Dendritic cell treated with granulocyte-macrophage colony-stimulating factor and Interleukin-4, amounts not matched to agents 40 ng/mL and 50 ng/mL, for 4 days (primary cell): Measurements from ENCODE around the gene PRPF40A.

ENCODE experiments used
- H3K27ac Mint-ChIP-seq: one replicate; pipeline ENCODE4 v1.8.0; 2022; ENCODE audit warnings: mild to moderate bottlenecking, mixed read lengths
- H3K27me3 Mint-ChIP-seq: one replicate; pipeline ENCODE4 v1.8.0; 2022; ENCODE audit warnings: mild to moderate bottlenecking, mixed read lengths
- H3K36me3 Mint-ChIP-seq: one replicate; pipeline ENCODE4 v1.8.0; 2022; ENCODE audit warnings: low read depth, mixed read lengths
- H3K4me1 Mint-ChIP-seq: one replicate; pipeline ENCODE4 v1.8.0; 2022; ENCODE audit warnings: low read depth, mixed read lengths
- H3K4me3 Mint-ChIP-seq: one replicate; pipeline ENCODE4 v1.8.0; 2022; ENCODE audit warnings: mild to moderate bottlenecking, moderate library complexity, mixed read lengths
- H3K9me3 Mint-ChIP-seq: one replicate; pipeline ENCODE4 v1.8.0; 2022; ENCODE audit warnings: mixed read lengths
- intact Hi-C: fragments of 100-400 bp; cut with micrococcal nuclease; formaldehyde crosslinking; loops from one replicate; pipeline ENCODE4 v1.15.0; 2022

Gene PRPF40A

GRCh38 chr2:152655880-152656279, 61.4 kb downstream of the PRPF40A start:
- Mint-ChIP-seq H3K4me1 (no peaks in the 10 kb centered on the region), H3K9me3 (no peaks in the 10 kb centered on the region), H3K36me3 (peaks cover 93% of the 10 kb centered on the region), H3K27ac (no peak overlapping the region), H3K27me3 (no peaks in the 10 kb centered on the region), H3K4me3 (no peak overlapping the region)
- intact Hi-C loops, result no loop called here

GRCh38 chr2:152651834-152652233, 65.4 kb downstream of the PRPF40A start:
- intact Hi-C loops, result no loop called here

GRCh38 chr2:152650768-152651371, 66.4 kb downstream of the PRPF40A start:
- Mint-ChIP-seq H3K4me3 (no peak overlapping the region), H3K36me3 (peaks cover 63% of the 10 kb centered on the region), H3K9me3 (no peaks in the 10 kb centered on the region), H3K27ac (no peak overlapping the region), H3K27me3 (no peaks in the 10 kb centered on the region), H3K4me1 (no peaks in the 10 kb centered on the region)
- intact Hi-C loops, result no loop called here

More at GRCh38 chr2:152651834-152652233, 65.4 kb downstream of the PRPF40A start:
- Mint-ChIP-seq H3K4me1 (no peaks in the 10 kb centered on the region), H3K9me3 (no peaks in the 10 kb centered on the region), H3K4me3 (no peak overlapping the region), H3K27ac (no peak overlapping the region), H3K36me3 (peaks cover 70% of the 10 kb centered on the region), H3K27me3 (no peaks in the 10 kb centered on the region)

- no peaks in the 10 kb centered on the region for H3K27me3 Mint-ChIP-seq
- no peaks in the 10 kb centered on the region for H3K4me1 Mint-ChIP-seq
- no peak overlapping the region for H3K27ac Mint-ChIP-seq
- H3K4me3 Mint-ChIP-seq, result no peak overlapping the region
- no peaks in the 10 kb centered on the region for H3K9me3 Mint-ChIP-seq
- H3K36me3 Mint-ChIP-seq, result peaks cover 65% of the 10 kb centered on the region
- intact Hi-C loops, result no loop called here
These were observed 67.3 kb downstream of the PRPF40A start for GRCh38 chr2:152649997-152650396.

GRCh38 chr2:152648336-152648735, 68.9 kb downstream of the PRPF40A start:
- Mint-ChIP-seq H3K36me3 (peaks cover 48% of the 10 kb centered on the region), H3K4me1 (no peaks in the 10 kb centered on the region), H3K27me3 (no peaks in the 10 kb centered on the region), H3K9me3 (no peaks in the 10 kb centered on the region), H3K27ac (no peak overlapping the region), H3K4me3 (no peak overlapping the region)
- intact Hi-C loops, result no loop called here

GRCh38 chr2:152647552-152647951, 69.7 kb downstream of the PRPF40A start:
- intact Hi-C loops, result no loop called here
- no peaks in the 10 kb centered on the region for H3K27me3 Mint-ChIP-seq
- H3K4me1 Mint-ChIP-seq, result no peaks in the 10 kb centered on the region
- no peak overlapping the region for H3K4me3 Mint-ChIP-seq
- H3K9me3 Mint-ChIP-seq, result no peaks in the 10 kb centered on the region
- H3K36me3 Mint-ChIP-seq, result peaks cover 44% of the 10 kb centered on the region
- H3K27ac Mint-ChIP-seq, result no peak overlapping the region

GRCh38 chr2:152646775-152647174, 70.5 kb downstream of the PRPF40A start:
- Mint-ChIP-seq H3K9me3 (no peaks in the 10 kb centered on the region), H3K4me1 (no peaks in the 10 kb centered on the region), H3K36me3 (peaks cover 36% of the 10 kb centered on the region), H3K4me3 (no peak overlapping the region), H3K27me3 (no peaks in the 10 kb centered on the region), H3K27ac (no peak overlapping the region)
- intact Hi-C loops, result no loop called here

- Mint-ChIP-seq H3K9me3 (no peaks in the 10 kb centered on the region), H3K27me3 (no peaks in the 10 kb centered on the region), H3K36me3 (peaks cover 32% of the 10 kb centered on the region), H3K4me1 (no peaks in the 10 kb centered on the region), H3K27ac (no peak overlapping the region), H3K4me3 (no peak overlapping the region)
- intact Hi-C loops, result no loop called here
These were observed 71.0 kb downstream of the PRPF40A start for GRCh38 chr2:152646264-152646663.

- H3K9me3 Mint-ChIP-seq, result no peaks in the 10 kb centered on the region
- H3K4me1 Mint-ChIP-seq, result no peaks in the 10 kb centered on the region
- H3K4me3 Mint-ChIP-seq, result no peak overlapping the region
- H3K36me3 Mint-ChIP-seq, result peaks cover 29% of the 10 kb centered on the region
- H3K27ac Mint-ChIP-seq, result no peak overlapping the region
- H3K27me3 Mint-ChIP-seq, result no peaks in the 10 kb centered on the region
- intact Hi-C loops, result no loop called here
These were observed 72.9 kb downstream of the PRPF40A start for GRCh38 chr2:152644189-152644873.

- Mint-ChIP-seq H3K27me3 (peaks cover 2% of the 10 kb centered on the region), H3K4me1 (peaks cover 5% of the 10 kb centered on the region), H3K4me3 (no peak overlapping the region), H3K27ac (no peak overlapping the region), H3K9me3 (no peaks in the 10 kb centered on the region), H3K36me3 (peaks cover 10% of the 10 kb centered on the region)
- intact Hi-C loops, result no loop called here
These were observed 78.7 kb downstream of the PRPF40A start for GRCh38 chr2:152638590-152638989.

- Mint-ChIP-seq H3K4me3 (no peak overlapping the region), H3K27ac (no peak overlapping the region), H3K27me3 (peaks cover 2% of the 10 kb centered on the region), H3K36me3 (peaks cover 10% of the 10 kb centered on the region), H3K9me3 (no peaks in the 10 kb centered on the region), H3K4me1 (peaks cover 5% of the 10 kb centered on the region)
- intact Hi-C loops, result no loop called here
These were observed 79.2 kb downstream of the PRPF40A start for GRCh38 chr2:152638056-152638455.

GRCh38 chr2:152637251-152637650, 80.0 kb downstream of the PRPF40A start:
- peaks cover 5% of the 10 kb centered on the region for H3K4me1 Mint-ChIP-seq
- intact Hi-C loops, result no loop called here
- no peaks in the 10 kb centered on the region for H3K9me3 Mint-ChIP-seq
- peaks cover 2% of the 10 kb centered on the region for H3K27me3 Mint-ChIP-seq
- H3K4me3 Mint-ChIP-seq, result no peak overlapping the region
- H3K36me3 Mint-ChIP-seq, result peaks cover 10% of the 10 kb centered on the region
- no peak overlapping the region for H3K27ac Mint-ChIP-seq

- Mint-ChIP-seq H3K27me3 (peaks cover 2% of the 10 kb centered on the region), H3K27ac (no peak overlapping the region), H3K36me3 (peaks cover 10% of the 10 kb centered on the region), H3K4me3 (no peak overlapping the region), H3K9me3 (no peaks in the 10 kb centered on the region), H3K4me1 (peaks cover 5% of the 10 kb centered on the region)
- intact Hi-C loops, result loop anchor here (1.0 kb wide), 2 partner anchors 445 to 459 kb away; no protein-coding TSS in a partner anchor
These were observed 81.5 kb downstream of the PRPF40A start for GRCh38 chr2:152635635-152636298.

- intact Hi-C loops, result no loop called here
- Mint-ChIP-seq H3K9me3 (no peaks in the 10 kb centered on the region), H3K4me3 (no peak overlapping the region), H3K36me3 (peaks cover 9% of the 10 kb centered on the region), H3K27me3 (no peaks in the 10 kb centered on the region), H3K27ac (no peak overlapping the region), H3K4me1 (peaks cover 5% of the 10 kb centered on the region)
These were observed 84.5 kb downstream of the PRPF40A start for GRCh38 chr2:152632736-152633135.
